H1 (cell line): ENCODE measurements around the gene PDE1C. TPM values are rescaled to one million over a fixed set of nuclear protein-coding genes. Genes with fewer than 3 reads are reported as not detected.

Source experiments
- CTCF ChIA-PET: fragments of 300-600 bp; sonication (Branson Sonifier 250); formaldehyde crosslinking; loops from one replicate; lab custom pipeline; 2021; ENCODE audit not compliant: partially characterized antibody; lab: Charles Lee
- POLR2A ChIA-PET: fragments of 300-600 bp; sonication (Branson Sonifier 250); formaldehyde crosslinking; loops from one replicate; lab custom pipeline; 2021; ENCODE audit warnings: inconsistent platforms; ENCODE audit not compliant: partially characterized antibody; lab: Charles Lee
- DNase-seq, 2 experiments: peaks; one replicate each; pipeline versions ENCODE4 v3.0.0 to v3.0.0-alpha.2; 2010 to 2022; ENCODE audit warnings: low spot score in 2 of 2, low read depth in 1 of 2, mixed read lengths in 1 of 2
- FAIRE-seq: peaks from 2 replicates; lab custom pipeline; 2011; peaks lifted over from hg19 to GRCh38; lab: Jason Lieb, UNC
- H2AFZ ChIP-seq: 2 replicates; pipeline ENCODE4 v1.8.1; 2012; ENCODE audit warnings: low read length, inconsistent platforms
- H2AK5ac ChIP-seq: 2 replicates; pipeline ENCODE4 v1.6.1; 2013; ENCODE audit warnings: low read depth, low read length
- H2BK120ac ChIP-seq: replicated peaks from 2 replicates; pipeline ENCODE3; 2013; ENCODE audit warnings: low read depth, low read length, inconsistent platforms
- H2BK12ac ChIP-seq: 2 replicates; pipeline ENCODE4 v1.6.1; 2013; ENCODE audit warnings: low read depth, low read length
- H2BK15ac ChIP-seq: 2 replicates; pipeline ENCODE4 v1.6.1; 2013; ENCODE audit warnings: low read length
- H2BK20ac ChIP-seq: 2 replicates; pipeline ENCODE4 v1.6.1; 2013; ENCODE audit warnings: low read length
- H2BK5ac ChIP-seq: 2 replicates; pipeline ENCODE4 v1.6.1; 2013; ENCODE audit warnings: low read depth, low read length
- H3K14ac ChIP-seq: 2 replicates; pipeline ENCODE4 v1.6.1; 2013; ENCODE audit warnings: inconsistent platforms; ENCODE audit not compliant: insufficient read length
- H3K18ac ChIP-seq: 2 replicates; pipeline ENCODE4 v1.6.1; 2013; ENCODE audit warnings: low read length; ENCODE audit errors: extremely low read depth
- H3K23ac ChIP-seq: 2 replicates; pipeline ENCODE4 v1.6.1; 2013; ENCODE audit warnings: inconsistent platforms; ENCODE audit not compliant: insufficient read length
- H3K23me2 ChIP-seq: 2 replicates; pipeline ENCODE4 v1.6.1; 2013; ENCODE audit warnings: low read depth, low read length
- H3K27ac ChIP-seq: 2 replicates; pipeline ENCODE4 v1.6.1; 2011; ENCODE audit warnings: low read depth, low read length, inconsistent platforms
- H3K27me3 ChIP-seq, 4 experiments: replicated peaks in 1 of 4; 1 replicate in 1 of 4; 2 replicates in 3 of 4; pipeline versions ENCODE4 v1.6.1 to v1.8.1; 2011 to 2013; ENCODE audit warnings: low read length in 3 of 4, mild to moderate bottlenecking in 3 of 4, inconsistent platforms in 2 of 4, mixed read lengths in 2 of 4, moderate library complexity in 1 of 4; ENCODE audit not compliant: control insufficient read depth in 3 of 4, insufficient read depth in 3 of 4; ENCODE audit errors: extremely low read depth in 1 of 4
- H3K36me3 ChIP-seq, 4 experiments: 2 replicates each; pipeline versions ENCODE4 v1.6.1 to v1.8.1; 2011 to 2013; ENCODE audit warnings: mild to moderate bottlenecking in 4 of 4, low read length in 3 of 4, moderate library complexity in 2 of 4, control low read depth in 1 of 4, inconsistent platforms in 1 of 4; ENCODE audit not compliant: insufficient read depth in 4 of 4, control insufficient read depth in 2 of 4
- H3K4ac ChIP-seq: replicated peaks from 2 replicates; pipeline ENCODE3; 2013; ENCODE audit warnings: low read length, low read depth, mixed read lengths, inconsistent platforms; ENCODE audit not compliant: insufficient read length
- H3K4me1 ChIP-seq, 4 experiments: replicated peaks in 1 of 4; 1 replicate in 1 of 4; 2 replicates in 3 of 4; pipeline versions ENCODE4 v1.6.1 to v1.8.1; 2011 to 2013; ENCODE audit warnings: low read length in 3 of 4, inconsistent platforms in 2 of 4, mixed read lengths in 1 of 4; ENCODE audit not compliant: insufficient read depth in 4 of 4, control insufficient read depth in 3 of 4
- H3K4me2 ChIP-seq, 2 experiments: 2 replicates each; pipeline versions ENCODE4 v1.6.1 to v1.8.1; 2011 to 2013; ENCODE audit warnings: low read depth in 2 of 2, low read length in 2 of 2, control low read depth in 1 of 2, inconsistent platforms in 1 of 2, mild to moderate bottlenecking in 1 of 2; ENCODE audit not compliant: insufficient read depth in 1 of 2
- H3K4me3 ChIP-seq, 4 experiments: fragments of 200-600, 300-600 bp in 1 of 4; sonication (generic), shearing (Covaris generic), sonication (Bioruptor Twin) in 1 of 4; 2 replicates each; pipeline versions ENCODE4 v1.5.1 to v1.8.1; 2011 to 2016; ENCODE audit warnings: low read length in 4 of 4, low read depth in 3 of 4, control low read depth in 2 of 4, inconsistent platforms in 2 of 4, mild to moderate bottlenecking in 2 of 4, mixed read lengths in 1 of 4, moderate library complexity in 1 of 4; ENCODE audit not compliant: insufficient read depth in 2 of 4; ENCODE audit errors: extremely low read depth in 1 of 4
- H3K56ac ChIP-seq: replicated peaks from 2 replicates; pipeline ENCODE3; 2013; ENCODE audit warnings: low read depth, mild to moderate bottlenecking, mixed read lengths, low read length, inconsistent platforms; ENCODE audit not compliant: insufficient read length
- H3K79me1 ChIP-seq: 2 replicates; pipeline ENCODE4 v1.6.1; 2013; ENCODE audit warnings: low read depth, low read length, control low read depth
- H3K79me2 ChIP-seq, 2 experiments: 2 replicates each; pipeline versions ENCODE4 v1.6.1 to v1.8.1; 2012 to 2013; ENCODE audit warnings: low read length in 2 of 2, mild to moderate bottlenecking in 2 of 2, inconsistent platforms in 1 of 2; ENCODE audit not compliant: insufficient read depth in 2 of 2, control insufficient read depth in 1 of 2
- H3K9ac ChIP-seq, 4 experiments: replicated peaks in 1 of 4; 1 replicate in 1 of 4; 2 replicates in 3 of 4; pipeline versions ENCODE4 v1.6.1 to v1.8.1; 2011 to 2013; ENCODE audit warnings: low read depth in 3 of 4, low read length in 3 of 4, control low read depth in 2 of 4, mild to moderate bottlenecking in 2 of 4, moderate library complexity in 2 of 4, inconsistent platforms in 1 of 4; ENCODE audit errors: extremely low read depth in 1 of 4
- H3K9me3 ChIP-seq, 2 experiments: 2 replicates each; pipeline versions ENCODE4 v1.6.1 to v1.8.1; 2012 to 2013; ENCODE audit warnings: mild to moderate bottlenecking in 2 of 2, moderate library complexity in 2 of 2, control low read depth in 1 of 2, inconsistent platforms in 1 of 2, low read depth in 1 of 2, low read length in 1 of 2, mixed read lengths in 1 of 2; ENCODE audit not compliant: insufficient read depth in 2 of 2
- H4K20me1 ChIP-seq, 2 experiments: replicated peaks in 1 of 2; 2 replicates each; pipeline versions ENCODE3 to v1.8.1; 2011 to 2013; ENCODE audit warnings: inconsistent platforms in 2 of 2, low read length in 2 of 2, mild to moderate bottlenecking in 1 of 2; ENCODE audit not compliant: insufficient read depth in 2 of 2, control insufficient read depth in 1 of 2
- H4K5ac ChIP-seq: 2 replicates; pipeline ENCODE4 v1.6.1; 2013; ENCODE audit warnings: low read length, low read depth, mixed read lengths, inconsistent platforms; ENCODE audit not compliant: insufficient read length
- H4K8ac ChIP-seq: 2 replicates; pipeline ENCODE4 v1.8.0; 2013; ENCODE audit warnings: mild to moderate bottlenecking, moderate library complexity, low read length, inconsistent platforms; ENCODE audit not compliant: insufficient read depth; ENCODE audit errors: extremely low read depth
- H4K91ac ChIP-seq: replicated peaks from 2 replicates; pipeline ENCODE3; 2013; ENCODE audit warnings: low read length, mixed read lengths, inconsistent platforms; ENCODE audit not compliant: insufficient read length
- BCL11A ChIP-seq, 2 experiments: IDR thresholded peaks; one replicate each; pipeline ENCODE4 v1.6.1; 2011; ENCODE audit warnings: low read depth in 2 of 2, low read length in 2 of 2, mild to moderate bottlenecking in 2 of 2
- CBX8 ChIP-seq: fragments of 300-800, 300-1000 bp; sonication (generic); IDR thresholded peaks from 2 replicates; pipeline ENCODE4 v1.7.1; 2016; ENCODE audit warnings: low read depth, low read length, borderline replicate concordance
- KDM4A ChIP-seq: IDR thresholded peaks from one replicate; pipeline ENCODE4 v1.7.1; 2012; ENCODE audit warnings: low read depth, mild to moderate bottlenecking, moderate library complexity, low read length, inconsistent platforms; ENCODE audit not compliant: severe bottlenecking
- NANOG ChIP-seq: IDR thresholded peaks from 2 replicates; pipeline ENCODE4 v1.6.1; 2011; ENCODE audit warnings: low read length, low read depth, mild to moderate bottlenecking, inconsistent platforms; ENCODE audit not compliant: insufficient read depth, poor library complexity, severe bottlenecking
- POU5F1 ChIP-seq: IDR thresholded peaks from 2 replicates; pipeline ENCODE4 v1.6.1; 2011; ENCODE audit warnings: low read depth, mild to moderate bottlenecking, low read length, moderate library complexity
- SP4 ChIP-seq: IDR thresholded peaks from 2 replicates; pipeline ENCODE4 v1.6.1; 2012; ENCODE audit warnings: low read length, inconsistent platforms
- TBP ChIP-seq: IDR thresholded peaks from 2 replicates; pipeline ENCODE4 v1.6.1; 2011; ENCODE audit warnings: low read depth, low read length, improper control_type of control experiment
- TCF12 ChIP-seq: IDR thresholded peaks from 2 replicates; pipeline ENCODE4 v1.6.1; 2011; ENCODE audit warnings: low read depth, mild to moderate bottlenecking, low read length
- USF2 ChIP-seq: IDR thresholded peaks from 2 replicates; pipeline ENCODE4 v1.6.1; 2011; ENCODE audit warnings: low read length, improper control_type of control experiment
- WGBS, 2 experiments: shearing (Covaris generic) in 1 of 2; methylation state at CpG; one replicate each; pipeline versions ENCODE4 v1.1.6 to v1.1.7; 2013 to 2015; ENCODE audit warnings: low lambda C conversion rate in 2 of 2, mixed read lengths in 2 of 2, inconsistent platforms in 1 of 2, low coverage in 1 of 2, missing lambda C conversion rate in 1 of 2; ENCODE audit not compliant: insufficient replicate concordance in 2 of 2, insufficient coverage in 1 of 2, insufficient read length in 1 of 2; ENCODE audit errors: extremely low coverage in 1 of 2, missing lambda C conversion rate in 1 of 2; 5-methylcytosine and 5-hydroxymethylcytosine counted together
- polyA plus RNA-seq, 7 experiments: library from polyadenylated mRNA; depleted of rRNA in 3 of 7; stranded (reverse) in 5 of 7; unstranded in 2 of 7; fragments of >200 nt in 5 of 7; fragments of 200-250 nt in 2 of 7; gene quantifications; 1 replicate in 5 of 7; 2 replicates in 1 of 7; 4 replicates in 1 of 7; pipeline versions ENCODE4 v1.2.1 to v1.2.3, GENCODE V29; 2011 to 2013; ENCODE audit warnings: missing spikeins in 2 of 7, mixed read lengths in 2 of 7
- total RNA-seq: library from RNA; stranded (reverse); fragmentation: NEBNext Ultra II Directional; extraction: Animal tissue kit (Norgen Biotek cat#: 25700); gene quantifications from 2 replicates; pipeline ENCODE4 v1.2.1, GENCODE V29; 2021

PDE1C gene
- total and polyA plus RNA-seq, 2 of the 8 experiments (the other 6 are each of a cell fraction or from before 2014, with no cell fraction given) = 0.11 to 1.1 TPM

GRCh38 chr7:31796375-31796774, 273.8 kb downstream of the PDE1C start:
- H3K18ac ChIP-seq = no peak overlapping the region
- FAIRE-seq (no peak), DNase-seq (no peak)
- no peak overlapping the region for H3K4ac ChIP-seq
- H3K23me2 ChIP-seq = no peaks in the 10 kb centered on the region
- no peak overlapping the region for H2AFZ ChIP-seq
- H2AK5ac ChIP-seq = no peak overlapping the region
- no peak overlapping the region for H3K9ac ChIP-seq
- H3K79me2 ChIP-seq = no peaks in the 10 kb centered on the region
- H2BK120ac ChIP-seq = no peak overlapping the region
- ChIA-PET POLR2A (no interaction called here), CTCF (no interaction called here)
- no peak overlapping the region for H3K4me3 ChIP-seq
- H3K14ac ChIP-seq = no peak overlapping the region
- no peak overlapping the region for H3K23ac ChIP-seq
- no peak overlapping the region for H3K56ac ChIP-seq
- no peak overlapping the region for H2BK12ac ChIP-seq
- no peak overlapping the region for H3K27ac ChIP-seq
- no peak for TF ChIP-seq TCF12
- TF ChIP-seq KDM4A = no peak
- TF ChIP-seq CBX8 = no peak
- TF ChIP-seq POU5F1 = no peak
- TF ChIP-seq TBP = no peak
- TF ChIP-seq USF2 = no peak
- no peak for TF ChIP-seq BCL11A (IDR thresholded peaks at IDR 0.05; ENCODE audit: low read depth in 2 of 2, low read length in 2 of 2)
- no peak for TF ChIP-seq NANOG
- no peak for TF ChIP-seq SP4
- H3K27me3 ChIP-seq = peaks cover 0 to 2% (median 0%) of the 10 kb centered on the region in 4 experiments; a peak in 4 of 7 replicates
- H2BK15ac ChIP-seq = no peak overlapping the region
- H3K36me3 ChIP-seq = no peaks in the 10 kb centered on the region
- no peak overlapping the region for H2BK20ac ChIP-seq
- H4K5ac ChIP-seq = no peak overlapping the region
- WGBS, 2 experiments = 78% methylated on average over 5 of the region's 5 CpGs; no CpG with 5 or more reads in 1 of the 2 experiments
- no peaks in the 10 kb centered on the region for H3K4me1 ChIP-seq
- no peaks in the 10 kb centered on the region for H3K79me1 ChIP-seq
- H3K4me2 ChIP-seq = no peak overlapping the region
- no peak overlapping the region for H2BK5ac ChIP-seq
- H4K8ac ChIP-seq = no peak overlapping the region
- no peaks in the 10 kb centered on the region for H3K9me3 ChIP-seq
- no peaks in the 10 kb centered on the region for H4K20me1 ChIP-seq
- no peak overlapping the region for H4K91ac ChIP-seq
